NCI-H510A (cell line): ENCODE measurements around the gene TRIM48.
"Not testable (repeated sequence)": the region's sequence is repeated elsewhere in the genome, so short reads cannot be mapped to it uniquely, and the experiment has no call there.

ENCODE experiments used
- DNase-seq: peaks from one replicate; lab custom pipeline; 2025; lab: John Stamatoyannopoulos, UW

Gene TRIM48

DNA sequence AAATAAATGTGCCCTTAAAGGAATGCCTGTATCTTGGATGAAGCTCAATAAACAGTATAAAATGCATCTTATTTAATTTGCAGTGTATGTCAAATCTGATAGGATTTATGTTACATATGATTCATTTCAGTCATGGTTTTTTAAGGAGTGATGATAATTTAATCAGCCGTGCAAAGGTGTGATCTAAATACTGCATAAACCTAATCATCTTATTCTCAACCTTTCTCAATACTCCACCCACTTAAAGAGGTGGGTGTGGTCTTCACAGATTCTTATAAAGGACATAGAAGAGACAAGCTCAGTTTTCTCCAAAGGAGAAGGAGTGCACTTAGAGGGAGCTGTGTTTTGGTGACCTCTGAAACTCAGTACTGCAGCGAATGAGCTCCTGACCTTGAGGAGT, at the start of gene TRIM48:
Gene TRIM48, plus strand, starts transcription at position 301 of the 400 bp plus-strand sequence. CDS start 113 bp downstream, outside the sequence.
- not testable (repeated sequence) for DNase-seq

DNA sequence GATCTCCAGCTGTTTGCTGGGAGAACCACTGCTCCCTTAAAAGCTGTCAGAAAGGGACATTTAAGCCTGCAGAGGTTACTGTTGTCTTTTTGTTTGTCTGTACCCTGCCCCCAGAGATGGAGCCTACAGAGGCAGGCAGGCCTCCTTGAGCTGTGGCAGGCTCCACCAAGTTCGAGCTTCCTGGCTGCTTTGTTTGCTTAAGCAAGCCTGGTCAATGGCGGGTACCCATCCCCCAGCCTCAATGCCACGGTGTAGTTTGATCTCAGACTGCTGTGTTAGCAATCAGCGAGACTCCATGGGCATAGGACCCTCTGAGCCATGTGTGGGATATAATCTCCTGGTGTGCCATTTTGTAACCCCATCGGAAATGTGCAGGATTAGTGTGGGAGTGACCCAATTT, 23.6 kb upstream of the TRIM48 start:
- DNase-seq = not testable (repeated sequence)

DNA sequence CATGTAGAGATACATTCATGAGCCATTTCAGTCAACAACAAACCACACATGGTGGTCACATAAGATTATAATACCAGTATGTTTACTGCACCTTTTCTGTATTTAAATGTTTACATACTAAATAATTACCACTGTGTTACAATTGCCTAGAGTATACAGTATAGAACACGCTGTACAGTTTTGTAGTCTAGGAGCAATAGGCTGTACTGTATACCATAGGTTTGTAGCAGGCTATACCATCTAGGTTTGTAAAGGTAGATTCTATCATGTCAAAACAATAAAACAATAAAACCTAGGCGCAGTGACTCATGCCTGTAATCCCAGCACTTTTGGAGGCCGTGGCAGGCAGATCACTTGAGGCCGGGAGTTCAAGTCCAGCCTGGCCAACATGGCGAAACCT, 1.1 kb downstream of the TRIM48 start:
- no peak for DNase-seq
